RCC 7860 (cell line): ENCODE measurements around the gene MERTK.

Experiments
- DNase-seq: peaks from one replicate; pipeline ENCODE4 v3.0.0-alpha.2; 2015; ENCODE audit warnings: low spot score
- FAIRE-seq: peaks from 2 replicates; lab custom pipeline; 2012; peaks lifted over from hg19 to GRCh38; lab: Jason Lieb, UNC

Gene MERTK

DNA sequence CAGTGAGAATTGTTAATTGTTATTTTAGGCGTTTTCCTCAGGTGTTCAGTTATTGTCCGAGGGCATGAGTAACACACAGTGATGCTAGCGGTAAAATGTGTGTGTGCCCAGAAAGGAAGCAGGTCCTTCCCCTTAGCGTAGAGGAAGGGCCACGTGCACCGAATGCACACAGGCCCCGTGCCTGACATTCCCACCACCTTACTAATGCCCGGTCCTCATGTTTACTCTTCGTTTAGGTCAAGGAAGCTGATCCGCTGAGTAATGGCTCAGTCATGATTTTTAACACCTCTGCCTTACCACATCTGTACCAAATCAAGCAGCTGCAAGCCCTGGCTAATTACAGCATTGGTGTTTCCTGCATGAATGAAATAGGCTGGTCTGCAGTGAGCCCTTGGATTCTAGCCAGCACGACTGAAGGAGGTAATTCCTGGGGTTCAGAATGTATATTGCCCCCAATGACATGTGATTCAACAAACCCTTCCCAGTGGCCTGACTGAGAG is 76.7 kb downstream of the MERTK start:
- FAIRE-seq (peak; percentile 89), DNase-seq (peak; percentile 93)

DNA sequence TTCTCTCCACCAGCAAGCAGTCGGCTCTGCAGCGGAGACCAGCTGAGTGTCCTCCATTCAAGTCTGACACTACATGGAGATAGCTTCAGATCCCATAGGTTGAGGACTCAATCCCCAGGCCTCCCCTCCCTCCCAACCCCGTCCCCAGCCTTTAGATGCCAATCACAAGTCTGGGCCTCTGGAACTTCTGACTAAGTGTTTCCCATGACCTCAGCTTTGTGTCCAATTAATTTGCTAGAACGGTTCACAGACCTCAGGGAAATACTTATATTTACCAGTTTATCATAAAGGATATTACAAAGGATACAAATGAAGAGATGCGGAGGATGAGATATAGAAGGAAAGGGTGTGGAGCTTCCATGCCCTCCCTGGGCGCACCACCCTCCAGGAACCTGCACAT is 77.4 kb downstream of the MERTK start:
- no peak for DNase-seq
- FAIRE-seq: no peak

DNA sequence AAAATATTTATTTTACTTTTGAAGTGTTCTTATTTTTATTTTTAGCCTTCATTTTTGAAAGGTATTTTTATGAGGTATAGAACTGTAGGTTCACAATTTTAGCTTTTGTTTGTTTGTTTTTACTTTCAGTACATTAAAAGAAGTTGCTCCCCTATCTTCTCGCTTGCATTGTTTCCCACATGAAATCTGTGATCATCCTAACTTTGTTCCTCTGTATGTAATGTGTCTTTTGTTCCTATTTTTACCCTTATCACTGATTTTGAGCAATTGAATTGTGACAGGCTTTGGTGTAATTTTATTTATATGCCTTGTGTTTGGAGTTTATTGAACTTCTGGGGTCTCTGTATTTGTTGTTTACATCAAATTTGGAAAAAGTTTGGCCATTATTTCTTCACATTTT is 78.8 kb downstream of the MERTK start:
- DNase-seq (no peak), FAIRE-seq (no peak)

DNA sequence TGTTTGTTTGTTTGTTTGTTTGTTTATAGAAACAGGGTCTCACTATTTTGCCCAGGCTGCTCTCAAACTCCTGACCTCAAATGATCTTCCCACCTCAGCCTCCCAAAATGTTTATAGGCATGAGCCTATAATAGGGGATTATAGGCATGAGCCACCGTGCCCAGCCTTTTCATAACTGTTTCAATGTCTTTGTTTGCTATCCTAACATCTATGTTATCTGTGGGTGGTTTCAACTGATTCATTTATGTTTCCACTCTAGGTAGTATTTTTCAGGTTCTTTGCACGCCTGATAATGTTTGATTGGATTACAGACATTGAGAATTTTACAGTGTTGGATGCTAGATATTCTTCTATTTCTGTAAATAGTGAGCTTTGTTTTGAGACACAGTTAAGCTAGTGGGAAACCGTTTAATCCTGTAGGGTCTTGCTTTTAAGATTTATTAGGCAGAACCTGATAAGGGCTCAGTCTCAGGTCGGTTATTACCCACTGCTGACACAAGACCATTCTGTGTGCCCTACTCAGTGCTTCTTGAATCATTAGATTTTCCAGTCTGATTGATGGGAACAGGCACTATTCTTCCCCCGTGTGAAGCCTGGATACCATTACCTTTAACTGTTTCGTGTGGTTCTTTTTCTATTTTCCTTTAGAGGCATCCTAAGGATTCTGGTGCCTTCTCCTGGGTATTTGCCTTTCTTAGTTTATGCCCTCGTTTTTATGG is 80.2 kb downstream of the MERTK start:
- FAIRE-seq (no peak), DNase-seq (no peak)

DNA sequence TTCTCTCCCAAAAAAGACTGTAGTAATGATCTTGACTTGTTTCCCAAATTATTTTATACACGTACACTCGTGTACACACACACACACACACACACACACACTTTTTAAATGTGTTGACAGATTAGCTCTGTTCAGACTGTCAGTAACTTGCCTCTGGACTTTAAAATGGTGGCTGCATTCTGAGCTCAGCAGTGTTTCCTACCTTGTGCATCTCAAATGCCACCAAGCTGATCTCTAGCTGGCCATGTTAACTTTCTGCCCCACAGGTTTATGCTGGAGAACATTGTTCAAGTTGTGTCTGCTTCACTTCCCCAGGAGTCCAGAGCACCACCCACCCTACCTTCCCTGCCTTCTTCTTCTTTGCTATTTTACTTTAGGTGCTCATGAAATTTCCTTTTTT is 83.3 kb downstream of the MERTK start:
- FAIRE-seq: no peak
- no peak for DNase-seq

DNA sequence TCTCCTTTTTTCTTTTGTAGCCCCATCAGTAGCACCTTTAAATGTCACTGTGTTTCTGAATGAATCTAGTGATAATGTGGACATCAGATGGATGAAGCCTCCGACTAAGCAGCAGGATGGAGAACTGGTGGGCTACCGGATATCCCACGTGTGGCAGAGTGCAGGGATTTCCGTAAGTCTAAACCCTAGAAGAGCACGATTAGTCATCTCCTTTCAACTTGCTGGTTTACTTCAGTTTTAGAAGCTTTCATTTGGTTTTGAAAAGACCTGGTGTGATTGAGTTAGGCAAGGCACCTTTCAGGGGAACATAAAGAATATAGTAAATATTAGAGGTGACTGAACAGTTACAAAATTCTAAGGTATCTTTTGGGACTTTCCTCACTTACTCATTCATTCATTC is 84.4 kb downstream of the MERTK start:
- no peak for FAIRE-seq

DNA sequence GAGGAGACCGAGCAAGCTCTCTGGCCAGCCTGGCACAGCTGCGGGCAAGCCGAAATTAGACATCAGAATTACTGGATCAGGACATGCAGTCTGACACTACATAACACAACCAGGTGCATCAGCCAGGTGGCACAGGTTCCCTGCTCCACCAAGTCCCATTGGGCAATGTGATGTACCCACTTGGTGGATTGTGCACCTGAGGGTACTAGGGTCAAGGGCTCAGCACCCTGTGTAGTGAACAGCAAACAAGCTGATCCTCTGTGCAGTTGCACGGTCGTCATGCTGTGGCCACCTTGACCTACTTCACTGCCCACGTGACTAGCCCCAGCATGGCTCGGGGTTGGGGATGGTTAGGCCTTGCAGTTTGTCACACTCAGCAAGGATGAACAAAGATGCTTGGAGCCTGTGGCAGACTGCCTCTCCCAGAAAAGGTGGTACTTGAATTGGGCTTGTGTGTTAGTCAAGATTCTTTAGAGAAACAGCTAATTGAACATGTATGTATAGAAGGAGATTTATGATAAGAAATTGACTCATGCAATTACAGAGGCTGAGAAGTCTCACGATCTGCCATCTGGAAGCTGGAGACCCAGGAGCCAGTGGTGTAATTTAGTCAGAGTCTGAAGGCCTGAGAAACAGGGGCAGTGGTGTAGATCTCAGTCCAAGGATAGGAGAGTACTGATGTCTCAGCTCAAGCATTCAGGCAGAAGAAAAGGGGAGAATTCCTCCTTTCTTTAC is 85.2 kb downstream of the MERTK start:
- no peak for FAIRE-seq
- no peak for DNase-seq

More for the DNA sequence above, 84.4 kb downstream of the MERTK start:
- DNase-seq: no peak

DNA sequence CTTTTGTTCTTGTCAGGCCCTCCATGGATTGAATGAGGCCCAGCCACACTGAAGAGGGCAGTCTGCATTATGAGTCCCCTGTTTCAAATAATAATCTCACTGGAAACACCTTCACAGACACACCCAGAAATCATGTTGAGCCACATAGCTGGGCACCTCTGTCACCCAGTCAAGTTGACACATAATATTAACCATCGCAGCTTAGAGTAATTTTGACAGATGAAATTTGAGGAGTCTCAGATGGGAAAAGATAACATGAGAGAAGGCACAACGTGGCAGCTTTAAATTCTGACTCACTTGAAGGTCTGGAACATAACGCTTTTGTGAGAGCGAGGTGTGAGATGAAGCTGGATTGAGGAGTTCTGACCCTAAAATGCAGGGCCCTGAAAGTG is 85.8 kb downstream of the MERTK start:
- DNase-seq: no peak
- no peak for FAIRE-seq

DNA sequence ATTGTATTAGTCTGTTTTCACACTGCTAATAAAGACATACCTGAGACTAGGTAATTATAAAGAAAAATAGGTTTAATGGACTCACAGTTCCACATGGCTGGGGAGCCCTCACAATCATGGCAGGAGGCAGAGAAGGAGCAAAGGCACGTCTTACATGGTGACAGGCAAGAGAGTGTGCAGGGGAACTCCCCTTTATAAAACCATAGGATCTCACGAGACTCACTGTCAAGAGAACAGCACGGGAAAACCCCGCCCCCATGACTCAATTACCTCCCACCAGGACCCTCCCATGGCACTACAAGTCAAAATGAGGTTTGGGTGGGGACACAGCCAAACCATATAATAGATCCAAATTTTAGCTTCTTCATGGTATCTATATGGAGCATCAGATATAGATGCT is 87.1 kb downstream of the MERTK start:
- DNase-seq: no peak

DNA sequence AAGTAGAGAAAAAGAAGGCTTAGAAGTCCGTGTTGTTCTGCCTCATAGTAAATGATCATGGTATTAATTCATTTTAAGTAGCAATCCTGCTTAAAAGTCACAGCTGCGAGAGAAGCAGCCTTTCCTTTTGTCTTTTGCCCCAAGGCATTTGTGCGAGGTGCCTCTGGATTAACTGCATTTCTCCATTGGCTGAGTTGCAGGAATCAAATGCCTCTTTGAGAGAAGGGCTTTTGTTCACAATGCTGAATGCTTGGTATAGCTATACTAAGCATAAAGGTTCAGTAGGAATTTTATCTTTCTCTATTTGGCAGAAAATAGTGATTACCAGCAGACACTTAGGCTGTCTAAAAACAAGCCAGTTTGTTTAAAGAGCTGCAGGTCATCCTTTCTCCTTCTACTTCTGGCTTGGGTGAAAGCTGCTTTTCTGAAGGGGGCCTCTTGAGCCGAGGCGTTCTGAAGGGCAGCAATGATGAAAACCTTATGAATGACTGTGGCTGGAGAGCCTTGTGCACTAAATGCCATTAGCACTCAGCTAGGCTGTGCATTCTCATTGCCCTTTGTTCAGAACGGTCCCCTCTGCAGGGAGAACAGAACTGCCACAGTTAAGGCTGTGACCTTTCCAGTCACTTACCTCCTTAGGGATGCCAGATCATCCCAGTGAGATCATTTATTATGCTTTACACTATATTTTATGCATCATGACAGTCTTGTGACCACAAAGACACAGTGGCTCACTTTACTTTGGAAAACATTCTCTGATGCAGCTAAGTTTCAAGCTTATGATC is 87.9 kb downstream of the MERTK start:
- peak; percentile 63 for DNase-seq

More for the DNA sequence above, 87.1 kb downstream of the MERTK start:
- FAIRE-seq: no peak

DNA sequence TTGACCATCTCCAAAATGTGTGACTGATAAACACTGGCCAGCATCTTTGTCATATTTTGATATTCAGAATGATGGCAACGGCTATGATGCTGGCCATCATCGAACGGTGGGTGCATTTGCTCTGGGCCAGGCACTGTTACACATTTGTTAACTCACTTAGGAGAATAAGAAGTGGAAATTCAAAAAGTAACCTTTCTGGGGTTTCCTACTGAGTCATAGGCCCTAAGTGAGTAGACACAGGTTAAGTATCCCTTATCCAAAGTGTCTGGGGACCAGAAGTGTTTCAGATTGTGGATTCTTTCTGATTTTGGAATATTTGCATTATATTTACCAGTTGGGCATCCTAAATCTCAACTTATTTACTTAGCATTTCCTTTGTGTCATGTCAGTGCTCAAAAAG is 92.0 kb downstream of the MERTK start:
- FAIRE-seq (no peak), DNase-seq (no peak)

More for the DNA sequence above, 87.9 kb downstream of the MERTK start:
- no peak for FAIRE-seq

DNA sequence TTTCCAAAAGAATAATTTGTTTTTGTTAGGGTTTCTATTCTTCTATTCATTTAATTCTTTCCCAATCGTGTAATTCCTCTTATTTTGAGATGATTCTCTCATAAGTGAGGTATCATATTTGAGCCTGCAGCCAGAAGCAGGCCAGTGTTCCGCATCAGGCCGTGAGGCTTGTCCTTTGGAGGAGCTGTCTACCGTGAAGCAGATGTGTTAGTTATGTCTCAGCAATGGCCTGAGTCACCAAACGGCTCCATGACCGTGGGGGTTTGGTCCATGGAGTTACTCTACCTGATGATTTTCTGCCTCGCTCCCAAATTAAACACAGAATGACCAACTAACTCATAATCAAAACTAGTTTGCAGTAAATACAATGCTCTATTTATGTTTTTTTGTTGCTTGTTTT is 92.4 kb downstream of the MERTK start:
- DNase-seq: peak; percentile 59
- peak; percentile 64 for FAIRE-seq

DNA sequence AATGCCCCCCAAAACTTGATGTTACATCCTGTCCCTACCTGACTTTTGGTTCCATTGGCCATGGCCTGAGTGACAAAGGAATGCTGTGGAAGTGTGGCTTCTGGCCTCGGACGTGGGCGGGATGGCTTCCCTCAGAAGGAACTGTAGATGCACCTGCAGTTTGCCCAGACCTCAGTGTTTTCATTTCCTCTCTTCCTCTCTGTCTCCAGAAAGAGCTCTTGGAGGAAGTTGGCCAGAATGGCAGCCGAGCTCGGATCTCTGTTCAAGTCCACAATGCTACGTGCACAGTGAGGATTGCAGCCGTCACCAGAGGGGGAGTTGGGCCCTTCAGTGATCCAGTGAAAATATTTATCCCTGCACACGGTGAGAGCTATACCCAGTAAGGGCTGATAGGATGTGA is 95.6 kb downstream of the MERTK start:
- no peak for DNase-seq
- FAIRE-seq: no peak

DNA sequence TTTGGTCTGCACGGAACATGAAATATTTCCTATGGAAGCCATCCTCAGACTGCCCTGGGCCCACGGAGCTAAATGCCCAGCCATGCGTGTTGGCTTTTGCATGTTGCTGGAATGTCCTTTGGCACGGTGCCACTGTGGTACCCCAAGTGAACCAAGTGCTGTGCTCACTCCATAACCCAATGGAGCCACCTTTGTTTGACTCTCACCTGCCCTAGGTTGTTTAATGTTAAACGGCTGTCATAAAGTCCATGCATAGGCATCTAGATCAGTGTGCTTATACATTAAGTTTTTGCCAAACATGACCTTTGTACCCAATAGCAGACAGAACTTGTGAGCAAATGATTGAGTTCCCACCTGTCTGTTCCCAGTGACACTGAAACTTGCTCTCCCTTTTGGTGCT is 96.7 kb downstream of the MERTK start:
- no peak for DNase-seq
- no peak for FAIRE-seq

DNA sequence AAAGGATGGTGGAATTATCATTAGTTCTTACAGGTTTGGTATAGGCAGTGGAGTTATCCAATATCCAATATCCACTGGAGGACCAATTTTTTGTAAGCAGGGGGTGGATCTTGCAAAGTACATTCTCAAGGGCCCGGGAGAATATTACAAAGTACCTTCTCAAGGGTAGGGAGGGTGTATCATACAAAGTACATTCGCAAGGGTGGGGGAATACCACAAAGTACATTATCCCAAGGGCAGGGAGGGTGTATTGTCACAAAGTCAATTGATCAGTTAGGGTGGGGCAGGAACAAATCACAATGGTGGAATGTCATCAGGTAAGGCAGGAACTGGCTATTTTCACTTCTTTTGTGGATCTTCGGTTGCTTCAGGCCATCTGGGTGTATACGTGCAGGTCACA is 101.4 kb downstream of the MERTK start:
- DNase-seq: no peak
- no peak for FAIRE-seq

DNA sequence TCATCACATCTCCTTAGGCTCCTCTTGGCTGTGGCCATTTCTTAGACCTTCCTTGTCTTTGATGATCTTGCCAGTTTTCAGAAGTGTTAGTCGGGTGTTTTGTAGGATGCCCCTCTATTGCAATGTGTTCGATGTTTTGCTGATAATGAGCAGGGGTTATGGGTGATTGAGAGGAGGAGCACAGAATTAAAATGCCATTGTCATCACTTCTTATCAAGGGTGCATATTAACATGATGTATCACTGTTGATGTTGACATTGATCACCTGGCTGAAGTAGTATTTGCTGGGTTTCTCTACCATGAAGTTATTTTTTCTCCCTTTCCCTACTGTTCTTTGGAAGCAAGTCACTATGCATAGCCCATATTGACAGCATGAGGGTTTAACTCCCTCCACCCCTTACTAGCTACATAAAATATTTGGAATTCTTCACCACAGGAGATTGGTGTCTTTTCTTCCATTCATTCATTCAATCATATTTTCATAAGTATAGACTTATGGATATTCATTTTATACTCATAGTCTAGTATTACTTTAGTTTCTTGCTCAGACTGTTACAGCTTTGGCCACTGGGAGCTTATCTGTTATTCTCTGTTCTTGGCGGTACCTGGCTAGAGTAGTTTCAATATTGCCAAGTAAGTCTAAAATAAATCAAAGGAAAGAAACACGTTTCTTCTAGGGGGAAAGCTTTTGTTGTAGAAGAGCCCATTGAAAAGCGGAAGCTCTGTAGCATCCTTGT is 102.2 kb downstream of the MERTK start:
- DNase-seq: no peak

DNA sequence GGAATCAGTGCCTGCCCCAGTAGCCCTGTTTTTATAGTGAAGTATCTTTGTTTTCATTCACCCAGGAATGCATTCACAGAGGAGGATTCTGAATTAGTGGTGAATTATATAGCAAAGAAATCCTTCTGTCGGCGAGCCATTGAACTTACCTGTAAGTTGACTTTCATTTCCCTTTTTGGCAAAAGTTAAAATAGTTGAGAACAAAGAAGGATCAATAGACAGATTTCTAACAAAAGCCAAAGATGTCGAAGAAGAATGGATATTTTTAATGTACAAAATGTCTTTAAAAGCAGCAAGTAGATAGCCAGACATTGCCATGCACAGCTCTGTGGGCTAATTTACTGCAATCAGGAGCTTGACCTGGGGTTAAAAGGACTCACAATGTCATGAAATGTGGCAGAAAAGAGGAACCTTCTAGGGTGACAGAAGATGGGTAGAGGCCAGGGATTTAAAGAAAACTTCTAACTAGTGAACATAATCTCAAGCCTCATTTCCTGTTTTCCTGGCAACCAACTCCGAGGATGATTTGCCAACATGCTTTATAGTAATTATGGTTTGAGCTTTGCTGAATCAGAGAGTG is 102.8 kb downstream of the MERTK start:
- DNase-seq (no peak), FAIRE-seq (no peak)

More for the DNA sequence above, 102.2 kb downstream of the MERTK start:
- no peak for FAIRE-seq

DNA sequence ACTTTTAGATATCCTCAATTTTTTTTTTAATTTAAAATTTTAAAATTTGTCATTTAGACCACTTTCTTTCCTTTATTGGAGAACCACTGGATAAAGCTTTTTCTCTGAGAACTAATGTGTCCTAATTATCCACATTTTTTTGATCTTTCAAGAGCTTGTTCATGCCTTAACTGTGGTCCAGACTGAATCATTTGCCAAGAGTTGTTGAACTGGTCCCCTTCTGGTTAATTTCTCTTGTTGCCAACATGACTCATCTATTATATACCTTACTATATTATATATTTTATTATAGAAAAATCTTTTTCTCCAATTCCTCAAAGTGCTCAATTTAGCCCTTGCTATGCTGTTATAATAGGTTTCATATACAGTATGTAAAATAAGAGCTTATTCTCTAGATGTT is 103.5 kb downstream of the MERTK start:
- DNase-seq (no peak), FAIRE-seq (no peak)

DNA sequence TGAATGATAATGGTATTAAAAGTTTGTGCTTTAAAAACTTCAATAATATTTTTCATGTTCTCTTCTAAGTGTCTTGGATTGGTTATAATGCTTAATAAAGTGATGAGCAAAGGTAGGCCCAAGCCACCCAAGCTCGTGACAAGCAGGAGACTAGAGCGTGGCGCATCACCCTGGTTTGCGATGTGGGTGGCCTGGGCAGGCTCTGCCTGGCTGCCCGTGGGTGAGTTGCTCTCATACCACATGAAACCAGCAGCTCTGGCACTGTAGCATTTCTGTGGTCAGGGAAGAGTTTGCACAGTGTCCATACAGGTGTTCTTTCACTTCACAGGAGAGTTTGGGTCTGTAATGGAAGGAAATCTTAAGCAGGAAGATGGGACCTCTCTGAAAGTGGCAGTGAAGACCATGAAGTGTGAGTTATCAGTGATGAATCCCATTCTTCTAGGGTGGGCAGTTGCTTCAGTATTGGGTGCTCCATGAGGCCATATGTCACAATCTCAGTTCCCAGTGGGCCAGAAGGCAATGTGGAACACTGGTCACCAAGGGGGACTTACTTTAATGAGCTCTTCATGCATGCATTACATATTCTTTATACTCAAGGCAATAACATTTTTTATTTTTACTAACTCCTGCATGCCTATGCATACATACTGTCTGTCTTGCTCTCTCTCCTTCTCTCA is 105.3 kb downstream of the MERTK start:
- FAIRE-seq: no peak

DNA sequence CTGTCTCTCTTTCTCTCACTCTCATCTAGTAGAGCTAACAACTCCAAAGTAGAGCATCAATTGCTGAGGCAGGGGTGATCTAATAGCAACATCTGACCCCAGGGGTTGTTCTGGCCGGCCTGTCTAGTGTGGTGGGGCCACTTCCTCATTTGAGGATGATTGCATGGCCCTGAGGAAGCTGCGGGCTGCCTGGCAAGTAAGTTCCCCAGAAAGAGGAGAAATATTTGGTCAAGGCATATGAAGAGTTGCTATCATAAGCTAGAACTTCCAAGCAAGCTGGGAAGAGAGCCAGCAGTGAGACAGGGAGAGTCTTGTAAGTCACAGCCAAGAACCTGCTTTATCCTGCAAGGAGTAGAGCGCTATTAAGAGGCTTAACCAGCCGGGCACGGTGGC is 105.8 kb downstream of the MERTK start:
- no peak for DNase-seq
- no peak for FAIRE-seq

More for the DNA sequence above, 105.3 kb downstream of the MERTK start:
- no peak for DNase-seq
